ENCODE data around the gene SYCP2L. TPM values are rescaled to one million over a fixed set of nuclear protein-coding genes. Genes with fewer than 3 reads are reported as not detected.

SYCP2L gene
- total and polyA plus RNA-seq, 2 donors (not counting 3 experiments of a cell fraction or from before 2014, with no cell fraction given), result not detected

- H3K9me3 ChIP-seq (replicated peaks; ENCODE audit: control insufficient read depth, insufficient read depth, low read length), result no peaks in the 10 kb centered on the region
- BruUV-seq (replicated peaks), result no TSS peak
- H2AFZ ChIP-seq (ENCODE audit: low read depth, low read length), result no peak overlapping the region
- dilution Hi-C loops (cut with MboI; ENCODE audit: extremely low pct_ligation_motif_present, low sequenced_read_pairs), result no loop called here
- H3K27ac ChIP-seq (ENCODE audit: insufficient read depth, low read depth, low read length), result no peak overlapping the region
- ChIA-PET CTCF (no interaction called here), POLR2A (no interaction called here)
- no peak for FAIRE-seq
- H3K36me3 ChIP-seq (ENCODE audit: control insufficient read depth in 2 of 2, extremely low read depth in 1 of 2, insufficient read depth in 2 of 2, low read length in 2 of 2), result no peaks in the 10 kb centered on the region
- TF ChIP-seq POLR2AphosphoS5 (IDR thresholded peaks at IDR 0.05; ENCODE audit: insufficient read depth, low read depth, low read length) (no peak), CTCF (IDR thresholded peaks at IDR 0.05; ENCODE audit: extremely low read depth in 1 of 2, insufficient read depth in 1 of 2, low read depth in 1 of 2, low read length in 2 of 2) (no peak), MYC (IDR thresholded peaks at IDR 0.05; ENCODE audit: low read depth, low read length) (no peak), JUN (IDR thresholded peaks at IDR 0.05; ENCODE audit: borderline replicate concordance, insufficient read depth, insufficient read length, low read depth) (no peak), POLR2A (IDR thresholded peaks at IDR 0.05; ENCODE audit: low read depth, low read length) (no peak), GATA2 (IDR thresholded peaks at IDR 0.05; ENCODE audit: insufficient read depth, insufficient read length, low read depth, low read length) (no peak), FOS (IDR thresholded peaks at IDR 0.05; ENCODE audit: borderline replicate concordance, insufficient read depth, low read length) (no peak), EZH2 (IDR thresholded peaks at IDR 0.05; ENCODE audit: borderline replicate concordance, low read depth, low read length, severe bottlenecking) (no peak)
- TF ChIP-seq, protein P1, sequence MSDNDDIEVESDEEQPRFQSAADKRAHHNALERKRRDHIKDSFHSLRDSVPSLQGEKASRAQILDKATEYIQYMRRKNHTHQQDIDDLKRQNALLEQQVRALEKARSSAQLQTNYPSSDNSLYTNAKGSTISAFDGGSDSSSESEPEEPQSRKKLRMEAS (IDR thresholded peaks at IDR 0.05; ENCODE audit: insufficient read depth, insufficient read length), result no peak
- DNase-seq (ENCODE audit: low read depth, low spot score), result no peak
- H3K4me1 ChIP-seq (ENCODE audit: control insufficient read depth, extremely low read depth, insufficient read depth, low read length), result no peaks in the 10 kb centered on the region
- H4K20me1 ChIP-seq (replicated peaks; ENCODE audit: control insufficient read depth, extremely low read depth, insufficient read depth, low read length), result no peaks in the 10 kb centered on the region
- H3K27me3 ChIP-seq (ENCODE audit: control insufficient read depth in 2 of 2, insufficient read depth in 2 of 2, low read length in 2 of 2), result peaks cover 0 to 2% of the 10 kb centered on the region in 2 experiments
- no peak overlapping the region for H3K4me2 ChIP-seq (ENCODE audit: insufficient read depth, low read length)
- intact Hi-C loops (cut with micrococcal nuclease), result no loop called here
- no peak overlapping the region for H3K4me3 ChIP-seq (replicated peaks in 1 of 3; ENCODE audit: insufficient read depth in 1 of 3, low read depth in 1 of 3, low read length in 3 of 3)
- no peak overlapping the region for H3K9ac ChIP-seq (replicated peaks; ENCODE audit: extremely low read depth, insufficient read depth, low read length)
- H3K9me1 ChIP-seq (replicated peaks; ENCODE audit: control insufficient read depth, extremely low read depth, insufficient read depth, low read length), result no peaks in the 10 kb centered on the region
- H3K79me2 ChIP-seq (ENCODE audit: control insufficient read depth, insufficient read depth, low read length), result no peaks in the 10 kb centered on the region
Observed at GRCh38 chr6:10945845-10946244, 59.0 kb downstream of the SYCP2L start.
